Activated naive CD4-positive, alpha-beta T cell (primary cell): ENCODE results near the gene MYO3B.
"Not testable (repeated sequence)": the region's sequence is repeated elsewhere in the genome, so short reads cannot be mapped to it uniquely, and the experiment has no call there.

Experiments used
- DNase-seq, 4 experiments: peaks; one replicate each; lab custom pipeline; 2025; lab: John Stamatoyannopoulos, UW

MYO3B gene

DNA sequence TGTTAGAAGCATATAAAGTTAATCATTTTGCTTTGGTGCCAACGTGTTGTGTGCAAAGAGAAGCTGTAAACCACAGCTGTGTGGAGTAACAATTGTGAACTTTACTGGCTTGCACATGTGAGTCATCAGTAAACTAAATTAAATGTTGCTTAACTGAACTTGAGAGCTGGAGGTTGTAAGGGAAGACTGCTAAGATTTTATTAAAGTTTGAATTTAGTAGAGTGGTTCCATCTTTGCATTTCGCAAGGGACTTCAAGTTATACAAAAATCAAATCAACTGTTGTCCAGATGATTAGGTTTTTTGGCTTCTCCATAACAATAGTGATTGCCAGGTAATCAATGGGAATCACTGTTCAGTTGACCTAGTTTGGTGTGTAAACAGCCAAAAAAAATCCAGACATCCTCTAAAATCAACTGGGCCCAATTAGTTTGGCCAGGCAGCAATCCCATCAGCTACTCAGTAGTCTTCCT lies 247.4 kb downstream of the MYO3B start:
- DNase-seq = no peak

DNA sequence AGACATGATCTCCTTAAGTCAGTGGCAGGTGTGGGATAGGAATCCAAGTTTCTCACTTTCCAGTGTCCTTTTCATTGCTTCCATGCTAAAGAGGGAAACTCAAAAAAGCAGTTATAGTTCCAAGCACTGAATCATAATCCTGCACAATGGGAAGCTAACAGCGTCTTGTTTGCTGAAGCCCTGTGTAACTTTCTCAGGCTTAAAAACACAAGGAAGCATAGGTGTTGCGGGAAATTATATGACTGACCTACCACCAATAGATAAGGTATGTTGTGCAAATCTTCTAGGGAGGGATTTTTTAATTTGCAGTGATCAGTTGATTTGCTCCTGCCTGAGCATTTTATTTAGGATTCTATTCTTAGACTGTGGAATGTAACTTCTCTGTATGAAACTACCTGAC lies 250.9 kb downstream of the MYO3B start:
- DNase-seq = no peak

GRCh38 chr2:170432823-170433222 lies 254.9 kb downstream of the MYO3B start:
- no peak for DNase-seq

DNA sequence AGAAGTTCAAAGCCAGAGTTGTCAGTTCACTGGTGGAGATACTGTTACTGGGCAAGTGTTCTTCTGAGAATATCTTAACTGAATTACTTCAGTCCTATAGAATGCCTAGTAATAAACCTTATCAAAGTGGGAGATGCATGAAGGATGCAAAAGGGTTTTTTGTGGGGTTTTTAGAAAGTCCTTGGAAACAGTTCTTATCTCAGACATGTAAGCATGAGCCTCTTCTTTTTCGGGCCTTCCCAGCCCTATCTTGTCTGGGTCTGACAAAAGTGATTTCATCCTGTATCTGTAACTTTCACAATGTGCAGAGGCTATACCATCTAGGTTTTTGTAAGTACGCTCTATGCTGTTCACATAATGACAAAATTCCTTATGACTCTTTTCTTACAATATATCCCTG lies 255.5 kb downstream of the MYO3B start:
- no peak for DNase-seq

DNA sequence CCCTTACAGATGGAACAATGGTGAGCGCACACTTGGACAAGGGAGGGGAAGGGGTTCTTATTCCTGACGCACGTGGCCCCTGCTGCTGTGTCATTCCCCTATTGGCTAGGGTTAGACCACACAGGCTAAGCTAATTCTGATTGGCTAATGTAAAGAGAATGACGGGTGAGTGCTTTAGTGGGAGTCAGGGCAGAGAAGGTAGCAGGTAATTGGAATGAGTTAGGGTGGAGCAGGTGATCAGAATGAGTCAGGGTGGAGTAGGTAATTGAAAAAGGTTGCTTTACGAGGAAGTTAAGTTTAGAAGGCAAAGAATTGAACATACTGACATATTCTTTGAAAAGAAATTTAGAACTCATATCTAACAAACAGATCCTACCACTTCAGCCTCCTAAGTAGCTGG lies 256.4 kb downstream of the MYO3B start:
- DNase-seq = not testable (repeated sequence)

DNA sequence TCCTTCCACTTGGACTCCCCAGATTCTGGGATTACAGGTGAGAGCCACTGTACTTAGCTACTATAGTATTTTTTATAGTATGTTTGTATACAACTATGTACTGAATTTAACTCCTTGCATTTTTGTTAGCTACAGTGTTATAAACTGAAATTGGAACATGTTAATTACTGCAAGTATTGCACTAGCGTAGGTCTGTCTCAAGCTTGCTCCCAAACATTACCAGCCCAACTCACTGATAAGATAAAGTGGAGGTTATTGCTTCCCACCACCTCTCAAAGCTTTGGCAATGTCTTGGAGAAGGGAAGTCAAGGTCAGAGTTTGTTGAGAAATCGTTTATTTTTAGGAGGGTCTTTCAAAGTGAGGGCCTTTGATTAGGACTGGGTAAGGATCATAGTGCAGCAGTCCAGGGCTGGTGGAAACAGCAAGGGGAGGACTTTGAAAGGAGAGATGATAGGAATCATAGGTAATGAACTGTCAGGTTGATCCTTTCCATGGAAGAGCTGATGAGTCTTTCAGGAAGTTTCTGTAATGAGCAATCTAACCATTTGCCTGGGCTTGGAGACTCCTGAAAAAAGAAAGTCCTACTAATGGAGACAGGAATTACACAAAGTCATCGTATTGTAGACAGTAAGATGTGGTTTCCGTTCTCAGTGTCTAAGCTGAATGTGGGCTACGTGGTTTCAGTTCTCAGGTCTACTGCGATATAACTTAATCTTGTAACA lies 257.1 kb downstream of the MYO3B start:
- DNase-seq = no peak

DNA sequence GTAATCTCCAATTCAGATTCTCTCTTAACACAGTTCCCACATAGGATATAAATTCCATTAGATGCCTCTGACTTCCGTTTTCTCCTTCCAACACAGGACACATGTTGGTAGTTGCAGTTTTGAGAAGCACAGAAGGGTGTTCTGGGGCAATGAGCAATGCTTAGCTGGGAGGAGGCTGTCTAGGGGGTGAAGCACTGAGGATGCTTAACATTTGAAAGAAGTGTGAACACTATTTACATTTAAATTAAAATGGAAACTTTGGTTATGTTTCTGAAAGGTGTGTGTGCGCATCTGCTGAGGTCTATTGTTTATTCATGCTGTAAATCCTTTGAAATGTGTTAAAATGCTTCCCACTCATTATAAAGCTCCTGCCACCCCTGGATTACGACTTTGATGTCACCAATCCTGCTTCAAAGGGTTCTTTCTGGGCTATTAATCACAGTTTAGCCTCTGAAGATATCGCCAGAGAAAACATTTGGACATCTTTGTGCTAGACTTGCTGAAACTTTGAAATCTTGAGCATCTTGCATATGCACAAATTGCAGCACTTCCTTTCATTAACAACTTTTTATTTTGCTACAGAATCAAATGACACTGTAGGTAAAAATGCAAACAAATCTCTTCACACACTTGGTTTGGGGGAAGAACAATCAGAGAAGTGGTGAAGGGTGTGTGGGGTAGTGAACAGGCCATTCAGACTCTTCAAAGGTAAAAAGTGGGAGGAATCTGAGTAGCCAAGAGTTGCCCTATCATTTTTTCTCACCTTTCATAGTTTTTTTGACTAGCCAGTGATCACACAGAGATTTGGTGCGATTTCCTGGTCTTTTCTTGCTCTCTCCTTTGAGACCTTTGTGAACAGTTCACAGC lies 258.4 kb downstream of the MYO3B start:
- no peak for DNase-seq

DNA sequence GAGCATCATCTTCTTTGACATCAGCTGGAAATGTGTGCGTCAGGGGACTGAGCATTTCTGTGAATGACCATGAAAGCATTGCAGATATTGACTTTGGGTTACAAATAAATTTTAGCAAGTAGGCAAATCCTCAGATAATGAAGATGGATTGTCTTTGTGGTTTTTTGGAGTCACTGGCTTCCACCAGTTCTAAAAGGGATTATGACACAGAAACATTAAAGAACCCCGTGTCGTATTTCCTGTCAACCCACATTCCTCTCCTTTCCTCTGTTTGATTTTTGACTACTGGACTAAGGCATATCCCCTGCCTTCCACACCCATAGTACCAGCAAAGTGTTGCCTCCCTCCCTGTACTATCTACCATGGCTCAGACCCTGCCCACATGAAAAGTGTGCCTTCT lies 268.1 kb downstream of the MYO3B start:
- DNase-seq = no peak

GRCh38 chr2:170449034-170449433 lies 271.1 kb downstream of the MYO3B start:
- no peak for DNase-seq

- no peak for DNase-seq
Observed at GRCh38 chr2:170454471-170455372, 276.8 kb downstream of the MYO3B start.

GRCh38 chr2:170455617-170456426 lies 277.9 kb downstream of the MYO3B start:
- DNase-seq = no peak

DNA sequence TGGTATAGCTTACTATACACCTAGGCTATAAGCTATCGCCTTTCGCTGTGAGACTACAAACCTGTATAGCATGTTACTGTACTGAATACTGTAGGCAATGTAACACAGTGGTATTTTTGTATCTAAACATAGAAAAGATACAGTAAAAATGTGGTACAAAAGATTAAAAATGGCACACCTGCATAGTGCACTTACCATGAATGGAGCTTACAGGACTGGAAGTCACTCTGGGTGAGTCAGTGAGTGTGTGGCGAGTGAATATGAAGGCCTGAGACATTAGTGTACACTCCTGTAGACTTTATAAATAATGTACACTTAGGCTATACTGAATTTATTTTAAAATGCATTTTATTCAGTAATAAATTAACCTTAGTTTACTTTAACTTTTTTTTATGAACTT lies 279.0 kb downstream of the MYO3B start:
- no peak for DNase-seq

- DNase-seq = no peak
Observed at GRCh38 chr2:170457742-170458141, 279.8 kb downstream of the MYO3B start.

GRCh38 chr2:170461889-170462288 lies 283.9 kb downstream of the MYO3B start:
- DNase-seq = no peak

- no peak for DNase-seq
Observed at GRCh38 chr2:170462433-170463205, 284.7 kb downstream of the MYO3B start.

- no peak for DNase-seq
Observed at GRCh38 chr2:170463206-170463537, 285.2 kb downstream of the MYO3B start.

- DNase-seq = no peak
Observed at GRCh38 chr2:170464268-170464667, 286.3 kb downstream of the MYO3B start.

DNA sequence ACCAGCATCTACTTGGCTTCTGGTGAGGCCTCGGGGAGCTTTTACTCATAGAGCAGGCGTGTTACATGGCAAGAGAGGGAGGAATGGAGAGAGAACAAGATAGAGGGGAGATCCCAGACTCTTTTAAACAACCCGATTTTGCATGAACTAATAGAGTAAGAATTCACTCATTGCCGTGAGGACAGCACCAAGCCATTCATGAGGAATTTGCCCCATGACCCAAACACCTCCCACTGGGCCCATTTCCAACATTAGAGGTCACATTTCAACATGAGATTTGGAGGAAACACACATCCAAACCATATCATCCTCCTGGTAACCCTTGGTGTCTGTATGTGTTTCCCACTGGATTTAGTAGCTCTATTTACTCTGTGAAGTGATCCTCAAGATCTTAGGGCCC lies 287.3 kb downstream of the MYO3B start:
- DNase-seq = no peak

- no peak for DNase-seq
Observed at GRCh38 chr2:170466632-170467031, 288.7 kb downstream of the MYO3B start.

DNA sequence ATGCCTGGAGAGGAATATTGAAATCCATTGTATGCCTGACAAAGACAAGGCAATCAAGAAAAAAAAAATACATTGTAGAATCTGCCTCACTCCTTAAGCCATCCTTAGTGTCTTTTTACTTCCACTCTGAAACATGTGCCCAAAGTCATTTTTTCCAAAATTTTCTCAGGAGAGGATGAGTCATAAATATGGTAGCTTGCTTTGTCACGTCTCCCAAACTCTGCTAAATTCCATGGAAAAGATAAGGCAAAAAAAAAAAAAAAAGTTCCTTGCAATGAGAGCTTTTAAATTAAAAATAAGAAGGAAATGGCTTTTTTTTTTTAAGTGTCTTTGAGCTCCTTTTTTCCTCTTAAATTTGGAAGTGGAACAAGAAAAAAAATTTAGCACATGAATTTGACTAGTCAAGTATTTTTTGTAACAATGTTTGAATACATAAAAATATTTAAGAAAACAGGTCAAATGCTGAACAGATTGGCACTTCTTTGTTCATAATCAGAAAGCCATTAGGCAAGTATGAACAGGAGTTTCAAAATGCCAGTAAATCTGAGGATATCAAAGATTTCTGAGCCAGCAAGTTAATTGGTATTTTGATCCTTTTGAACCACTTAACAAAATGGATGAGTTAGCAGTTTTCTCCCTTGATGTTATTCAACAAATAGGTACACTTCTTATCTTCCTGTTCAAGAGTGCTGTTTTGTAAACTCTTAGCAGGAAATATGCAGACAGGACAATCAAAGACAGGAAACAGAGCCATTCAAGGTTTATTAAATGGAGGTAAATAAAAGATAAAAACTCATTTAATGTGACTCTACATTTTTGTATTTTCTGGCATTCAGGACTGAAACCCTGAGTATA lies 289.8 kb downstream of the MYO3B start:
- DNase-seq = no peak
